HG03342 (cell line): ENCODE results near the gene SAMD11.

Experiments
- ATAC-seq: cut with Tn5 transposase; IDR thresholded peaks from one replicate; pipeline ENCODE4 v1.9.1; 2021; ENCODE audit warnings: mild to moderate bottlenecking, moderate library complexity; ENCODE audit not compliant: unreplicated experiment

The SAMD11 gene

GRCh38 chr1:904310-904950 is 19.3 kb upstream of the SAMD11 start:
- no peak for ATAC-seq

DNA sequence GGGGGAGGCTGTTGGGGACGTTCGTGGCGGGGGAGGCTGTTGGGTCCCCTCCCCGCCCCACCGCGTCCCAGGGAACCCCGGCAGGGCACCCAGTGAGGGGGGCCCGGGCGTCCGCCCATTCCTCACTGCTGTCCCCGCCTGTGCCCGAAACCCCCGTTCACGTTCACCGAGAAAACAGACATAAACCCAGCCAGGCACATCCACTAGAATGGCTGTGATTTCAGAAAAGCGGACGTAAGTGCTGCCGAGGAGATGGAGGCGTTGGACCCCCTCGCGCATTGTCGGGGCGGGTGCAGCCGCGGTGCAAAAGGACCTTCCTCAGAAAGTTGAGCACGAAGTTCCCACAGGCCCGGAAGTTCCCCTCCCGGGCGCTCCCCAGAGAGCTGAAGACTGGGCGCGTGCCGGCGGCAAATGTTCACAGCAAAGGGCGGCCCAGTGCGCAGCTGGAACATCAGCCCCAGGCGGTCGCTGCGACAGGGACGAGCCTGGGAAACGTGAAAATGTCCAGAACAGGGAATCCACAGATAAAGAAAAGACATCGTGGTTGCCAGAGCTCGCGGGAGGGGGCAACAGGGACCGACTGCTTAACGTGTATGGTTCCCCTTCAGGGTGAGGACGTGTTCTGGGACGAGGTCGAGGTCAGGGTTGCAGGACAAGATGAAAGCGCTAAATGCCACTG is 18.5 kb upstream of the SAMD11 start:
- no peak for ATAC-seq

GRCh38 chr1:905811-906599 is 17.7 kb upstream of the SAMD11 start:
- ATAC-seq: no peak

- no peak for ATAC-seq
Measured at GRCh38 chr1:906600-907420, 16.9 kb upstream of the SAMD11 start.

GRCh38 chr1:907611-908451 is 15.9 kb upstream of the SAMD11 start:
- ATAC-seq: no peak

DNA sequence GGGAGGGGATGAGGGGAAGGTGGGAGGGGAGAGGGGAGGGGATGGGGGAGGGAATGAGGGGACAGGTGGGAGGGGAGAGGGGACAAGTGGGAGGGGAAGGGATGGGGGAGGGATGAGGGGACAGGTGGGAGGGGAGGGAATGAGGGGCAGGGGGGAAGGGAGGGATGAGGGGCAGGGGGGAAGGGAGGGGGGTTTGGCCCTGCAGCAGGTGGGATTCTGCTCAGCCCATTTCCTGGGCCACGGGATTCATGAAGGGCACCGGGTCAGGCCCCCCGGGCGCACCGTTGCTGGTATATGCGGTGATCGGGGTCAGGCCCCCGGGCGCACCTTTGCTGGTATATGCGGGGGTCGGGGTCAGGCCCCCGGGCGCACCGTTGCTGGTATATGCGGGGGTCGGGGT is 15.1 kb upstream of the SAMD11 start:
- no peak for ATAC-seq

DNA sequence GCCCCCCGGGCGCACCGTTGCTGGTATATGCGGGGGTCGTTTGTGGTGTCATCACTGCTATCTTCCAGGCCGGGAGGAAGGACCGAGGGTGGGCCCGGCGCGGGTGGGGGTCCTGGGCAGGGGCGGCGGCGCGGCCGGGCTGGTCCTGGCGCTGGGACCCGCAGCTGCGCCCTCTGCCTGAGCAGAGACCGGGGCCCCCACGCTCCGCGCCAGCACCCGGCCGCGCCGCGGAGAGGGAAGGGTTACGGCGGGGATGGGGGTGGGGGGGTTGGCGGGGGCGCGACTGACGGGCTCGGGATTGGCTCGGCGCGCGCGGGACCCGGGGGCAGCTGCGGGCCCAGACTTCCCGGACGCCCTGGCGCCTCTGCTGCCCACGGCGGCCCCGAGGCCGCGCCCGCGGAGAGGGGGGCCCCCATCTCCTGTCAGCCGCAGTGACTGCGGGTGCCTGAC is 13.8 kb upstream of the SAMD11 start:
- ATAC-seq: no peak

DNA sequence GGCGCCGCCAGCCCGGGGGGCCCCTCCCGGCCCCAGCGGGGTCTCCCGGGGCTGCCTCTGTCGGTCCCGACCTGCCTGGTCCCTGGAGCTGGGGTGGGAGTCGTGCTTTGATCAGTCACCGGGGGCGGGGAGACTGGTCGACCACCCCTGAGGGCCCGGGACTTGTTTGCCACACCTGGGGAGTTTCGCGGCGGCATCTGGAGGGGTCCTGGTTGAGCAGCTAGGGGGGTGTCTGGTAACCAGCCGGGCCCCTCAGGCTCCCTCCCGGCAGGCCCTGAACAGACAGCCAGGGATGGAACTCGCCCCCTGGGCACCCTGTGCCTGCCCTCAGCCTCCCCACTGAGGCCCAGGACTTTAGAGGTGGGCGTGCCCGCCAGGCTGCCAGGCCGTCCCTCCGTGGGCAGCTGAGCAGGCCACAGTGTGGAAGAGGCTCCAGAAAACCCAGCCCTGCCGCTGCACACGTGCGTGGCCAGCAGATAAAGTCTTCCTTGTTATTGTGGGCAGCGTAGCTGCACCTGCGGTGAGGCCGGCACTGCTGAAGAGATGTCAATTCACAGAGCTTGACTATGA is 13.3 kb upstream of the SAMD11 start:
- no peak for ATAC-seq

GRCh38 chr1:910881-911721 is 12.6 kb upstream of the SAMD11 start:
- no peak for ATAC-seq

DNA sequence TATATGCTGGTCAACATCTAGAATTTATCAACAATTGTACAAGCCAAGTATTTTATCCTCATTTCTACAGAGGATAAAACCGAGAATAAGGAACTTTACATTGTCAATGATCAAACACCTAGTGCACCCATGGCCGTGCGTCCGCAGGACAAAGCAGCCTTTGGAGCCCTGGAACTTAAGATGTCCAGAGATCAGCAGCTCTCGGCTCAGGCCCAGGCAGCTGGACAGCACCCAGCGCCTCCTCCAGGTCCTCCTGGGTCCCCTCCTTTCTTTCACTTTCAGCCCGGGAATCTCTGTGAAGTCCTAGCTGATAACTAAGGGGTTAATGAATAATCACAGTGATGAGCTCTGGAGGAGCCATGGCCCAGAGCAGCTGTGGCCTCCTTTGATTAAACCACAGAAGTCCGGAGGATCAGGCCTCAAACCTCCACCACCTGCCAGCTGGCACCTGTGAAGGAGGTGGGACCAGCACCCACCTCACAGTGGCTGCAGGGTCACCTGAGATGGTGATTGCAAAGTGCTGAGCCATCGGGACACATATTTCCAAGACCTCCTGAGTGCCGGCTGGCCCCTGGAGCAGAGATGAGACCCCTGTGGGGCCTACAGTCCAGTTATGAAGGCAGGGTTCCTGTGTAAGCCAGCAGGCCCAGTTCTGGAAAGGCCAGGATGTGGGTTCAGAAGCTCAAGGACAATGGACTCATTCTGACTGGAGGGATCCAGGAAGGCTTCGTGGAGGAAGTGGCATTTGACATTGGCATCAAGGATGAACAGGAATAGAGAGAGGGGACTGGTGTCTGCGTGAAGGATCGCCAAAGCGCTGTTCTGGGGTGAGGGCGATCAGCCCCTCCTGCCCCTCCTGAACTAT is 11.6 kb upstream of the SAMD11 start:
- ATAC-seq: no peak

DNA sequence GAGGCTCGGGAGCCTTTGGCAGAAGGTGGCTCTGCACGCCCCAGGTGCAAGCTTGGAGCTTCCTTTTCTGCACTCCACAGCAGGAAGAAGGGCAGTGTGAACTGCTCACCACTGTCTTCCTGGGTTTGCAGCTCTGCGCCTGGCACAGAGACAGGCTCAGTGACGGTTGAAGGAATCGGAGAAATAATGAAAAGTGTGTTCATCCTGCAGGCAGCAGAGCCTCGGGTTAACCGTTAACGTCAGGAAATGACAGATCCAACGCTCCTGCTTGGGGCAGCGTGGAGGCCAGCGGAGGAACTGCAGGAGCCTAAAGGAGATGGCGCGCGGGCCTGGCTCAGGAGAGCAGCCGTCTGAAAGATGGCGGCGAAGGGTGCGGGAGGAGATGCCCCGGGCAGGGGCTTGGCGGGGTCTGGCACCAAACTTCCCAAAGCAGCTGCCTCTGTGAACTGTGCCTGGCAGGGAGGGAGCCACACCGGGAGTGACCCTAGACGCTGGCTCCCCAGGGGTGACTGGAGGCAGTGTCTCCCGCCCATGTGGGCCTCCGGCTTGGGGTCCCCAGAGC is 10.9 kb upstream of the SAMD11 start:
- ATAC-seq: no peak

- no peak for ATAC-seq
Measured at GRCh38 chr1:913491-914130, 10.1 kb upstream of the SAMD11 start.

DNA sequence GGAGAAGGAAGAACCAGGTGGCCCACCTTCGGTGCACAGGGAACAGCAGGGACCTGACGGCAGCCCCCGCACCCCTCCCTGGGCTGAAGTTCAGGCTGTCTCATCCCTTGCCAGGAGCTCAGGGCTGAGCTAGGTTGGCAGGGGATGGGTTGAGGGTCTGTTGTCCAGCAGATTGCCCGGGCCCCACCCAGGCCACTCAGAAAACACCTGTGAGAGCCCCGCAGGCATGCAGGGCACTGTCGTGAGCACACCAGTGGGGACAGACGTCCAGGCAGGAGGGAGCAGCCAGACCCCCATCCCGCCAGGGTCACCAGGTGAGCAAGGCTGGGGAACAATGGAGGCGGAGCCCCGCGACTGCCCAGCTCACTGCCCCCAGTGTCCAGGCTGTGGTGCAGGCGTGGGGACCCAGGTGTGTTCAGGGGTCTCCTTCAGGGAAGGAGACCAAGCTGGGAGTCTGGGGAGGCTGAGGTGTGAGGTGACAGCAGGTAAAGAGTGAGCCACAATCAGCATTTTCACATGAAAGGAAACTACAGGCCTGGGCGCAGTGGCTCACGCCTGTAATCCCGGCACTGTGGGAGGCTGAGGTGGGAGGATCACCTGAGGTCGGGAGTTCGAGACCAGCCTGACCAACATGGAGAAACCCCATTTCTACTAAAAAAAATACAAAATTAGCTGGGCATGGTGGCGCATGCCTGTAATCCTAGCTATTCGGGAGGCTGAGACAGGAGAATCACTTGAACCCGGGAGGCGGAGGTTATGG is 9.4 kb upstream of the SAMD11 start:
- ATAC-seq: no peak

DNA sequence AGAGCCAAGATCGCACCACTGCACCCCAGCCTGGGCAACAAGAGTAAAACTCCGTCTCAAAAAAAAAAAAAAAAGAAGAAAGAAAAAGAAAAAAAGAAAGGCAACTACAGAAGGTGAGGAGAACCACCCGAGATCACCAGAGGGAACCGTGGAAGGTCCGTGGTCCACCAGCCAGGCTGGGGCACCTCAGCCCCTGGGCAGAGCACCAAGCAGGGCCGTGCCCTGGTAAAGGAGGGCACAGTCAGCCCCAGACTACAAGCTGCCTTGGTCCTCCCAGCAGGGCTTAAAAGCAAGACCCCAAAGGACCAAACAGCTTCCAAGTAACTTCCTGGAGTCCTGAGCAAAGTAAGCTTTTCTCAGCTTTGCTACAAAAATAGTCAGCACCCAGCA is 8.8 kb upstream of the SAMD11 start:
- ATAC-seq: no peak

DNA sequence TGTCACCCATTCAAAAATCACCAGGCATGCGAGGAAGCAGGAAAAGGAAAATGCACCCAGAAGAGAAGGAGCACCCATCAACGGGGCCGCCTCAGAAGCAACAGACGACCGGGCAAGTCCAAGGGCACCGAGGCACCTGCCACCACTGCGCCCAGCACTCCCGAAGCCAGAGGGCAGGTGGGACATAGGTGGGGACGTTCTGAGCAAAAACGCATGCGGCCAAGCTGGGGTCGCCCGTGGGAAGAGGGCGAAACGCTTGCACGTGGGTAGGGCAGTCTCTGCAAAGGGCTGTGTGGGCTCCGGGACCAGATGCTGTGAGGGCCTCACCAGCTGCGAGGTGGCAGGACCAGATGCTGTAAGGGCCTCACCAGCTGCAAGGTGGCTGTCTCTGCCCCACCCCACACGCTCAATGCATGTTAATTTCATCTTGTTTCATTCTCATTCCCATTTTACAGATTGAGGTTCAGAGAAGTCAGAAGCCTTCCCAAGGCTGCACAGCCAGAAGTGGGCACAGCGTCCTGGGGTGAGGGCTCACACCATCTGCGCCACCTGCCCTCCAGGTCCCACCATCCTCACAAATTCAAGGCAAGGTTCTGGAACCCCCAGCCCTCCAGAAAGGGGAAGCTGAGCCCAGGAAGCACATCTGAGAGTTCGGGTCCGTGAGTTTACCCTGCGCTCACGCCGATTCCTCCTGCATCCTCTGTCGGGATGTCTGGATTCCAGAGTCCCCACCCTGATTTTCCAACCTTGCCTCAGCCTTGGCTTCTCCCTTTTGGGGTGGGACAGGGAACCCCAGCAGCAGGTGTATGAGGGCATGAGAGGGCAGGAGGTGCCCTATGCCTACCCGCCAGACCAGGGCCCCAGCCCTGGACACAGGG is 8.2 kb upstream of the SAMD11 start:
- ATAC-seq: no peak
